ENCODE measurements around the gene KDM4F.
"Not testable (repeated sequence)": the region's sequence is repeated elsewhere in the genome, so short reads cannot be mapped to it uniquely, and the experiment has no call there.

Gene KDM4F

DNA sequence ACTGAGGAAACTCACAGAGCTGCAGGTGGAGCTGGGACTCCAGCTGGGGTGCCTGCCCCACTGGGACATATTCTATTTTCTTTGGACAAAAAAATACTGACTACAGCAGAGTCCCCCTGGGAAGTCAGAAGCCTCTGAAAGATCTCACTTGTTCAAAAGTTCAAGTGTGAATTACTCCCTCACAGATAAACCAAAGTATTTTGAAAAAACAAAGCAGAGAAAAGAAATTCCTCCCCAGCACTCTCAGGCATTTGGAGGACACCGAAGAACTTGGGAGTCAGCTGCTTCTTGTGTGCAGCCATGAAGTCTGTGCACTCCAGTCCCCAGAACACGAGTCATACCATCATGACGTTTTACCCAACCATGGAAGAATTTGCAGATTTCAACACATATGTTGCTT lies at the start of gene KDM4F:
Gene KDM4F, plus strand, starts transcription at position 301 of the 400 bp plus-strand sequence.
- DNase-seq: not testable (repeated sequence)

DNA sequence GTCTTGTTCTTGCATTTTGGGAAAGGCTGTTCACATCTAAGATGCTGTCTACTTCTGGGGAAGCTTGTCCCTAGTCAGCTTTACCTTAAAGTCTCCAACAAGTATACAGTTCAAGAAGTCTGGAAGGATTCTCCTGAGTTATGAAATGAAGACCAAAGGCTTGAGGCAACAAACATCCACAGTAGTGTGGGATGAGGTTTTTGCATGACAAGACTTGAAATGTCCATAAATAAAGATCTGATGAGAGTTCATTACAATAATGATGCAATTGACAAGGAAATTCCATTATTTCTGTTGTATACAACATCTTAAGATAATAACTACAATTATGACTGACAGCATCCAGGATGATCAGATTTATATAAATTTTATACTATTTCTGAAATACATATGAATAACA lies 45.5 kb upstream of the KDM4F start:
- DNase-seq: no peak

GRCh38 chr11:95005642-95006041 lies 43.6 kb upstream of the KDM4F start:
- DNase-seq: no peak

- no peak for DNase-seq
Observed at GRCh38 chr11:95011376-95011775, 37.8 kb upstream of the KDM4F start.

- DNase-seq: no peak
Observed at GRCh38 chr11:95014184-95014821, 34.9 kb upstream of the KDM4F start.

GRCh38 chr11:95016139-95016538 lies 33.1 kb upstream of the KDM4F start:
- DNase-seq: no peak

GRCh38 chr11:95021468-95021867 lies 27.8 kb upstream of the KDM4F start:
- not testable (repeated sequence) for DNase-seq

GRCh38 chr11:95024958-95025357 lies 24.3 kb upstream of the KDM4F start, which contains the start of gene KDM4E:
Gene KDM4E (plus strand): TSS chr11:95025258. CDS start chr11:95025558, 300 bp downstream.
- DNase-seq: no peak

GRCh38 chr11:95025594-95025993 lies 23.6 kb upstream of the KDM4F start:
- not testable (repeated sequence) for DNase-seq

DNA sequence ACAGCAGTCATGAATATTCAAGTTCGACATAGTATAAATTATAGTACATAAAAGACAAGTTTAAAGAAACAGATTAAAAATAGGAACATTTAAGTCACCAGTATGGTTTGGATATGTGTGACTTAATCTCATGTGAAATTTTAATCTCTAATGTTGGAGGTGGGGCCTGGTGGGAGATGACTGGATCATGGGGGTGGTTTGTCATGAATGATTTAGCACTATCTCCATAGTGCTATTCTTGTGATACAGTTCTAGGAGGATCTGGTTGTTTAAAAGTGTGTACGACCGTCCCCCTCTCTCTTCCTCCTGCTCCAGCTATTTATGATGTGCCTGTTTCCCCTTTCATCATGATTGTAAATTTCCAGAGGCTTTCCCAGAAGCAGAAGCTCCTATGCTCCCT lies 20.9 kb upstream of the KDM4F start:
- DNase-seq: no peak

- no peak for DNase-seq
Observed at GRCh38 chr11:95033051-95033450, 16.2 kb upstream of the KDM4F start.

GRCh38 chr11:95035316-95035715 lies 13.9 kb upstream of the KDM4F start:
- DNase-seq: no peak

- not testable (repeated sequence) for DNase-seq
Observed at GRCh38 chr11:95037356-95038035, 11.7 kb upstream of the KDM4F start.

- no peak for DNase-seq
Observed at GRCh38 chr11:95042239-95042638, 7.0 kb upstream of the KDM4F start.

DNA sequence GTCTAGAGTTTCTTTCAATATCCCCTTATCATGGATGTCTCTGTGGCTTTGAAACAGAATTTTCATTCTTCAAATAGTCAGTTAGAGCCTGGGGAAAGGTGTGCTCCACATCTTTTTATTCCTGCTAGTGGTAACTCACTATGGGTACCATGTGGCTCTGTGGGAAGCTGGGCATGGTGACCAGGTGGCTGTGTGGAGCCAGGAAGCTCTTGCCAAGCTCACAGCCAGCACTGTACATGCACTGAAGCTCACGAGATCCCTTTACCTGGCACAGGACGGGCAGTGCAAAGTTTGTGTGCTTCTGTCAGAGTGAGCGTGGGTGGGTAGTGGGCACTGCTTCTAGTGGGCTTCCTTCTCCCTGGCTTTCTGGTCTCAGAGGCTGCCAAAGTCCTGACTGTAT lies 6.3 kb upstream of the KDM4F start:
- DNase-seq: no peak

DNA sequence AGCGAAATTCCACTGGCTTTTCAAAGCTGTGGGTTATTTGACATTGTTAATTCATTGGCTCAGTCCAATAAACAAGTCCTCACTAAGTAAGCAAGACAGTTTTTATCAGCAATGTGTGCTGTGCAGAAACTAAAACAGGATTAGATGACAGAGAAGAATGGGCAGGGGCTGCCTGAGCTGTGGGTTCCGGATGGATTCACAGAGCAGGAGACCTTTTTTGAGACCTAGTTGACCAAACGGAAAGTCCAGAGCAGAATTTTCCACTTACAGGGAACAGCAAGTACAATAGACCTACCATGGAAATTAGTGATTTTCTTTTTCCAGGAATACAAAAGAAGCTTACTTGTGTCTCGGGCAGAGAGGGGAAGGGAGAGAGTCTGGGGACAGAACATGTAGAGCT lies 5.2 kb upstream of the KDM4F start:
- DNase-seq: no peak

GRCh38 chr11:95045812-95046211 lies 3.4 kb upstream of the KDM4F start:
- DNase-seq: no peak

GRCh38 chr11:95050595-95051202 lies 1.5 kb downstream of the KDM4F start:
- DNase-seq: no peak

- DNase-seq: no peak
Observed at GRCh38 chr11:95054356-95054755, 5.1 kb downstream of the KDM4F start.

- DNase-seq: no peak
Observed at GRCh38 chr11:95055283-95055897, 6.2 kb downstream of the KDM4F start.

DNA sequence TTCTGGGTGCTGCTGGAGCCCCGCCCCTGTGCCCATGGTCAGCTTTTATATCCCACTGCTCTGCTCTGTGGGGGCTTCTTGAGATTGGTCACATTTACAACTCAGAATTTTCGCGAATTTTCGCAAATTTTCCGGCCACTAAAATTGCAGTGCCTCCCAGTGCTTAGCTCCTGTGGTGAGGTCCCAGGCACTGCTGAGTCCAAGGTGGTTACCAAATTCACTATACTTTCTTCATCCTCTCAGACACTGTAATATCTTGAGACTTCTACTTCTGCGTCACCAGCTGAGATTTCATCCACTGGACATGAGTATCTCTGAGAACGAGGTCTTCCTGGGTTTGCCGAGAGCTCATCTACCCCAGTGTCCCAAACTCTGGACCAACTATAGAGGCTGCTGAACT lies 8.7 kb downstream of the KDM4F start:
- DNase-seq: no peak

GRCh38 chr11:95058621-95059020 lies 9.4 kb downstream of the KDM4F start:
- no peak for DNase-seq

- no peak for DNase-seq
Observed at GRCh38 chr11:95059046-95059445, 9.8 kb downstream of the KDM4F start.

DNA sequence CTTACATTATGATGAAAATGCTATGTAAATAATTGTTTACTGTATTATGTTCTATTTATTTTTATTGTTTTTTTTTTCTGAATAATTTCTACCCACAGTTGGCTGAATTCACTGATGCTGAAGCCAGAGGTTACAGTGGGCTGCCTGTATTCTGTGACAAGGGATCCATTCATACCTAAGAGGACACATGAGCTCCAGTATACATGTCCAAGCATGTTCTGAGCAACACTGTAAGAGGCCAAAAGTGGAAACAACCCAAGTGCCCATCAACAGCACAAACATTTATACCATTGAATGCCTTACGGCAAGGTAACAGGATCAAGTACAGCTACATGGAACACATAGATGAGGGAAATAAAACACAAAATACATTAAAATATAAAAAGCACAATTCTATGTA lies 16.1 kb downstream of the KDM4F start:
- no peak for DNase-seq
